HepG2 (cell line): Measurements from ENCODE around the gene SCP2. TPM values are rescaled to one million over a fixed set of nuclear protein-coding genes. Genes with fewer than 3 reads are reported as not detected.

ENCODE experiments used
- AKAP8 ChIP-seq: sonication (generic); formaldehyde crosslinking; IDR thresholded peaks from 2 replicates; pipeline ENCODE4 v1.5.1; 2020; ENCODE audit warnings: mild to moderate bottlenecking, missing genetic modification reagents
- ATF7 ChIP-seq, 2 experiments: fragments of 450-650 bp in 1 of 2; sonication (generic) in 1 of 2; formaldehyde crosslinking in 1 of 2; IDR thresholded peaks; 2 replicates each; pipeline versions ENCODE4 v1.4.0 to v1.6.1; 2016 to 2020; ENCODE audit warnings: antibody characterized with exemption in 1 of 2, mild to moderate bottlenecking in 1 of 2, missing genetic modification reagents in 1 of 2
- ATRX ChIP-seq: sonication (generic); formaldehyde crosslinking; IDR thresholded peaks from 2 replicates; pipeline ENCODE4 v1.4.0; 2020; ENCODE audit warnings: missing genetic modification reagents, borderline replicate concordance
- BATF2 ChIP-seq: sonication (generic); formaldehyde crosslinking; IDR thresholded peaks from 2 replicates; pipeline ENCODE4 v1.8.0; 2022; ENCODE audit warnings: mild to moderate bottlenecking, missing genetic modification reagents, moderate library complexity
- ELF3 ChIP-seq: IDR thresholded peaks from 2 replicates; pipeline ENCODE4 v1.6.1; 2016; ENCODE audit warnings: missing genetic modification reagents, missing compliant biosample characterization
- HNRNPUL1 ChIP-seq: fragments of 200-400 bp; formaldehyde crosslinking; IDR thresholded peaks from 2 replicates; pipeline ENCODE4 v1.6.1; 2017; ENCODE audit warnings: low read depth, mild to moderate bottlenecking, low read length, moderate library complexity
- MXI1 ChIP-seq: IDR thresholded peaks from 3 replicates; pipeline ENCODE4 v1.6.1; 2012; ENCODE audit warnings: low read depth, low read length, inconsistent platforms, borderline replicate concordance
- PRDM15 ChIP-seq: sonication (generic); formaldehyde crosslinking; IDR thresholded peaks from 2 replicates; pipeline ENCODE4 v1.4.0; 2020; ENCODE audit warnings: missing genetic modification reagents
- RORA ChIP-seq: sonication (generic); formaldehyde crosslinking; IDR thresholded peaks from 2 replicates; pipeline ENCODE4 v1.5.0; 2020; ENCODE audit warnings: mild to moderate bottlenecking, missing genetic modification reagents, moderate library complexity
- SKIL ChIP-seq: sonication (generic); formaldehyde crosslinking; IDR thresholded peaks from 2 replicates; pipeline ENCODE4 v1.8.0; 2022; ENCODE audit warnings: missing genetic modification reagents, mild to moderate bottlenecking, moderate library complexity, borderline replicate concordance
- SRSF9 ChIP-seq: fragments of 200-400 bp; formaldehyde crosslinking; IDR thresholded peaks from 2 replicates; pipeline ENCODE4 v1.6.1; 2018; ENCODE audit warnings: borderline replicate concordance, mild to moderate bottlenecking, low read depth, low read length; ENCODE audit not compliant: insufficient read depth, poor library complexity, severe bottlenecking
- TAF1 ChIP-seq: sonication (generic); formaldehyde crosslinking; IDR thresholded peaks from 2 replicates; pipeline ENCODE4 v1.4.0; 2020; ENCODE audit warnings: missing genetic modification reagents
- TCF7L2 ChIP-seq: IDR thresholded peaks from 2 replicates; pipeline ENCODE4 v1.6.1; 2011; ENCODE audit warnings: mild to moderate bottlenecking, low read depth, low read length, moderate library complexity
- ZBTB4 ChIP-seq: sonication (generic); formaldehyde crosslinking; IDR thresholded peaks from 2 replicates; pipeline ENCODE4 v1.4.0; 2020; ENCODE audit warnings: missing genetic modification reagents, mild to moderate bottlenecking, borderline replicate concordance
- ZFP41 ChIP-seq: sonication (generic); formaldehyde crosslinking; IDR thresholded peaks from 2 replicates; pipeline ENCODE4 v1.4.0; 2020; ENCODE audit warnings: mild to moderate bottlenecking, missing genetic modification reagents, borderline replicate concordance
- ZMYM4 ChIP-seq: sonication (generic); formaldehyde crosslinking; IDR thresholded peaks from 2 replicates; pipeline ENCODE4 v1.8.1; 2023; ENCODE audit warnings: mild to moderate bottlenecking, missing genetic modification reagents
- ZNF331 ChIP-seq: sonication (generic); formaldehyde crosslinking; IDR thresholded peaks from 2 replicates; pipeline ENCODE4 v1.4.0; 2020; ENCODE audit warnings: missing genetic modification reagents
- ZNF337 ChIP-seq: sonication (generic); formaldehyde crosslinking; IDR thresholded peaks from 2 replicates; pipeline ENCODE4 v1.5.1; 2020; ENCODE audit warnings: missing genetic modification reagents, low read depth, mild to moderate bottlenecking, borderline replicate concordance
- ZZZ3 ChIP-seq: sonication (generic); formaldehyde crosslinking; IDR thresholded peaks from 2 replicates; pipeline ENCODE4 v1.4.0; 2020; ENCODE audit warnings: missing genetic modification reagents, mild to moderate bottlenecking, borderline replicate concordance
- polyA plus RNA-seq, 8 experiments: library from polyadenylated mRNA; depleted of rRNA in 3 of 8; stranded (reverse) in 7 of 8; unstranded in 1 of 8; fragments of >200 nt; fragmentation: Illumina TruSeq in 4 of 8; extraction: Trizol in 4 of 8; gene quantifications; 2 replicates each; pipeline versions ENCODE4 v1.2.1 to v1.2.3, GENCODE V29; 2011 to 2016; ENCODE audit warnings: low read depth in 4 of 8, missing spikeins in 1 of 8, mixed read lengths in 1 of 8; ENCODE audit not compliant: insufficient read depth in 1 of 8
- total RNA-seq, 5 experiments: library from RNA; depleted of rRNA; stranded (reverse); fragments of >200 nt; fragmentation: Illumina TruSeq; extraction: Trizol; gene quantifications; 2 replicates each; pipeline ENCODE4 v1.2.3, GENCODE V29; 2016; ENCODE audit warnings: low read depth in 1 of 5

The SCP2 gene
- total and polyA plus RNA-seq, 2 of the 13 experiments (the other 11 are each of a cell fraction or from before 2014, with no cell fraction given): 59.0 to 133 TPM

- no peak for TF ChIP-seq RORA (CRISPR knock-in tag)
- TF ChIP-seq ZMYM4 (CRISPR knock-in tag): peak; percentile 78
- peak; percentile 62 for TF ChIP-seq TAF1
- TF ChIP-seq ZBTB4: no peak
- TF ChIP-seq HNRNPUL1: no peak
- TF ChIP-seq ZFP41 (CRISPR knock-in tag): no peak
- TF ChIP-seq ZNF331 (CRISPR knock-in tag): peak; percentile 75
- TF ChIP-seq ELF3: peak; percentile 99
- no peak for TF ChIP-seq BATF2 (CRISPR knock-in tag)
- TF ChIP-seq ZNF337 (CRISPR knock-in tag): 0 out of 2 replicates have a peak, but pooled peaks have one; percentile 33
- no peak for TF ChIP-seq SKIL
- no peak; the same call in 2 of the 3 replicates for TF ChIP-seq MXI1
- TF ChIP-seq ATF7 (IDR thresholded peaks at IDR 0.05): no peak
- TF ChIP-seq ATF7 (CRISPR knock-in tag; IDR thresholded peaks at IDR 0.05): no peak
- TF ChIP-seq PRDM15 (CRISPR knock-in tag): no peak
- TF ChIP-seq AKAP8 (CRISPR knock-in tag): no peak
- no peak for TF ChIP-seq SRSF9
- no peak for TF ChIP-seq TCF7L2
- no peak for TF ChIP-seq ATRX (CRISPR knock-in tag)
- no peak for TF ChIP-seq ZZZ3 (CRISPR knock-in tag)
These were observed 87.9 kb downstream of the SCP2 start (continued) for GRCh38 chr1:53014791-53015507.
